Mesendoderm (in vitro differentiated cells): ENCODE data around the gene MEF2C.

Experiments used
- DNase-seq: peaks from one replicate; pipeline ENCODE4 v3.0.0; 2013
- H2AK5ac ChIP-seq: 2 replicates; pipeline ENCODE4 v1.6.1; 2013; ENCODE audit warnings: low read length, inconsistent platforms
- H2BK120ac ChIP-seq: 2 replicates; pipeline ENCODE4 v1.6.1; 2013; ENCODE audit warnings: low read depth, mild to moderate bottlenecking, low read length, moderate library complexity, mixed read lengths
- H2BK15ac ChIP-seq: replicated peaks from 2 replicates; pipeline ENCODE4 v1.6.1; 2013; ENCODE audit warnings: low read depth, mild to moderate bottlenecking, moderate library complexity
- H2BK5ac ChIP-seq: 2 replicates; pipeline ENCODE4 v1.6.1; 2013; ENCODE audit warnings: low read length, inconsistent platforms
- H3K18ac ChIP-seq: 2 replicates; pipeline ENCODE4 v1.6.1; 2013; ENCODE audit warnings: mild to moderate bottlenecking, low read length, mixed read lengths
- H3K23ac ChIP-seq: one replicate; pipeline ENCODE4 v1.6.1; 2013; ENCODE audit warnings: low read length
- H3K27ac ChIP-seq: 2 replicates; pipeline ENCODE4 v1.5.1; 2013; ENCODE audit warnings: low read depth, mild to moderate bottlenecking, inconsistent platforms, low read length, moderate library complexity
- H3K27me3 ChIP-seq: 2 replicates; pipeline ENCODE4 v1.6.1; 2013; ENCODE audit warnings: low read length, control low read depth, mild to moderate bottlenecking, inconsistent platforms; ENCODE audit not compliant: insufficient read depth, poor library complexity
- H3K36me3 ChIP-seq: 2 replicates; pipeline ENCODE4 v1.6.1; 2013; ENCODE audit warnings: low read length, inconsistent platforms; ENCODE audit not compliant: control insufficient read depth, insufficient read depth
- H3K4ac ChIP-seq: one replicate; pipeline ENCODE4 v1.6.1; 2013; ENCODE audit warnings: low read depth, mild to moderate bottlenecking, low read length, moderate library complexity
- H3K4me1 ChIP-seq: 2 replicates; pipeline ENCODE4 v1.6.1; 2013; ENCODE audit warnings: low read depth, low read length, inconsistent platforms; ENCODE audit not compliant: control insufficient read depth
- H3K4me2 ChIP-seq: 2 replicates; pipeline ENCODE4 v1.6.1; 2013; ENCODE audit warnings: low read length
- H3K4me3 ChIP-seq: 2 replicates; pipeline ENCODE4 v1.5.1; 2013; ENCODE audit warnings: mild to moderate bottlenecking, low read length
- H3K56ac ChIP-seq: one replicate; pipeline ENCODE4 v1.6.1; 2013; ENCODE audit warnings: low read length
- H3K79me1 ChIP-seq: 2 replicates; pipeline ENCODE4 v1.6.1; 2013; ENCODE audit warnings: low read length, inconsistent platforms
- H3K79me2 ChIP-seq: 2 replicates; pipeline ENCODE4 v1.6.1; 2013; ENCODE audit warnings: mild to moderate bottlenecking, low read length; ENCODE audit not compliant: control insufficient read depth, insufficient read depth
- H3K9ac ChIP-seq: 2 replicates; pipeline ENCODE4 v1.6.1; 2013; ENCODE audit warnings: low read length, inconsistent platforms
- H4K5ac ChIP-seq: one replicate; pipeline ENCODE4 v1.6.1; 2013; ENCODE audit warnings: low read length
- H4K8ac ChIP-seq: one replicate; pipeline ENCODE4 v1.6.1; 2013; ENCODE audit warnings: low read depth, mild to moderate bottlenecking, control low read depth, low read length, moderate library complexity
- WGBS: extraction: QIAGEN DNeasy Blood & Tissue Kit; methylation state at CpG from one replicate; pipeline ENCODE4 v1.1.7; 2013; ENCODE audit warnings: low lambda C conversion rate, missing lambda C conversion rate; ENCODE audit not compliant: insufficient coverage; ENCODE audit errors: extremely low coverage; 5-methylcytosine and 5-hydroxymethylcytosine counted together

MEF2C gene

DNA sequence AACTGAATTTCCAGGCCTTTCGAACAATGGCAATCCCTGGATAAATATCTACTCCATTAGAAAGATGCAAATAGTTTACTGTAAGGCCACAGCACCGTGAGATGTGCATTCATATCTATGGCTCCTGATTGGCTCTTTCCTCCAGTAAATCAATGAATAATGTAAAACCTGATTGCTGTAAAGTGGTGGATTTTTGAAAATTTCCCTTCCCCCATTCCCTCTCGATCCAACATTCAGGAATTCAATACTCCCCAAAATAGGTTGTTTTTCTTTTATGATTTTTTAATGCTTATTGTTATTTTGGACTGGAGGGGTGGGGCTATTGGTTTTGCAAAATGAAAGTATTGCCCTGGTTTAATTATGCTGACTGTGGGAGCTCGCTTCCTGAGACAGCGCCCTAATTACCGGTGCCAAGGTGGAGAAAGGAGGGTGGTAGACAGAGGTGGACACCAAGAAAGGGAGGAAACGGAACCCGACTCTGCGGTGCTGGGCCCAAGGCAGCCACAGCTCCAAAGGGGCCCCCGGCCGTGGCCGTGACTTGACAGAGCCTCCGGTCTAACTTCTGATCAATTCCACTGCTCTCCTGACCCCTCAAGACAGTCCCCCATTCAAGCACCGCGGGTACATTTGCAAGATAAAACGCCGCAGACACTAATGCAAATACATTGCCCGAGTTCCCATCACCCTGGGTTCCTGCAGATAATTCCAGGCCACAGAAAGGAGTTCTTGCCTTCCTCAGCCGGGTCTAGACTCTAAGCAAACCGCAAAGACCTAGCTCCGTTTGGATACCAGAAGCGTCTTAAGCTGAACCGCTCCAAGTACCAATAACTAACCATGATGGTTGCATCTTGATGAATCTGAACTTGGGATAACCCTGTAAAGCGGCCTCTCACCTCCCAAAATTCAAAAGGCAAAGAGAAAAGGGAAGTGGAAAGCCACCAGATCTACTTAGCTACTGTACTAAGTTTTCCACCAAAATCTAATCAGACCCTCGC, 211.2 kb downstream of the MEF2C start:
- Histone ChIP-seq H3K27me3 (peaks cover 38% of the 10 kb centered on the region), H3K4me3 (no peak overlapping the region), H3K4me2 (peak overlapping the region; percentile 11), H3K23ac (no peak overlapping the region), H3K18ac (no peak overlapping the region), H2AK5ac (no peak overlapping the region), H3K56ac (no peak overlapping the region), H3K4me1 (peaks cover 2% of the 10 kb centered on the region), H3K27ac (no peak overlapping the region), H3K36me3 (no peaks in the 10 kb centered on the region), H2BK5ac (no peak overlapping the region), H2BK120ac (no peak overlapping the region), H3K9ac (no peak overlapping the region), H4K8ac (no peak overlapping the region), H4K5ac (no peak overlapping the region), H2BK15ac (no peak overlapping the region), H3K79me2 (no peaks in the 10 kb centered on the region), H3K79me1 (no peaks in the 10 kb centered on the region), H3K4ac (no peak overlapping the region)
- peak; percentile 61 for DNase-seq
- WGBS = no CpG with 5 or more reads among the region's 25 CpGs

DNA sequence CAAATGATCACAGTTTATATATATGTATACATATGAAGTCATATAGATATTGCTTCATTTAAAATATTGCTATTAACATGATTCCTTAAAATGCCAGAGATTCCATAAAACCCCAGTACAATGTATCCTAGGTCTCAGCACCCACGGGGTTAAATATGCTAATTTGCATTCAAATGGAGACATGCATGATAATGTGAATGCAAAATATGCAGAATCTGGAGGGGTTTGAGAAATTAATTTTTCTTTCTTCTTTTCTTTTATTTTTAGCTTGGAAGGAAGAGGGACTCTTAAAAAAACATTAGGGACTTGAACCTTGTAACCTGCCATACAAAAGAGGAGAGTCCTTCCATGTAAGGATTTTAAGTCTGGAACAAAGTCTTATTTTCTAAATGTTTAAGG, 211.9 kb downstream of the MEF2C start:
- H3K27me3 ChIP-seq = peaks cover 40% of the 10 kb centered on the region
- no peak overlapping the region for H2BK120ac ChIP-seq
- no CpG with 5 or more reads among the region's 1 CpG for WGBS

GRCh38 chr5:88670461-88670860, 212.5 kb downstream of the MEF2C start:
- Histone ChIP-seq H2BK15ac (no peak overlapping the region), H3K79me2 (no peaks in the 10 kb centered on the region), H3K4me1 (peaks cover 2% of the 10 kb centered on the region), H3K18ac (no peak overlapping the region), H3K36me3 (no peaks in the 10 kb centered on the region), H3K23ac (no peak overlapping the region), H3K56ac (no peak overlapping the region), H3K9ac (no peak overlapping the region), H4K5ac (no peak overlapping the region), H3K4ac (no peak overlapping the region), H3K4me3 (no peak overlapping the region), H3K27ac (no peak overlapping the region), H2BK120ac (no peak overlapping the region), H4K8ac (no peak overlapping the region), H3K27me3 (peaks cover 46% of the 10 kb centered on the region), H2AK5ac (no peak overlapping the region), H3K4me2 (no peak overlapping the region), H2BK5ac (no peak overlapping the region), H3K79me1 (no peaks in the 10 kb centered on the region)
- no peak for DNase-seq
- no CpG with 5 or more reads among the region's 1 CpG for WGBS

More for the DNA sequence above, 211.9 kb downstream of the MEF2C start:
- no peak overlapping the region for H4K5ac ChIP-seq
- no peak overlapping the region for H2BK5ac ChIP-seq
- no peak for DNase-seq
- no peak overlapping the region for H4K8ac ChIP-seq
- no peaks in the 10 kb centered on the region for H3K79me1 ChIP-seq
- H3K4me2 ChIP-seq = no peak overlapping the region
- peaks cover 2% of the 10 kb centered on the region for H3K4me1 ChIP-seq
- no peak overlapping the region for H3K23ac ChIP-seq
- H2AK5ac ChIP-seq = no peak overlapping the region
- H3K9ac ChIP-seq = no peak overlapping the region
- H3K18ac ChIP-seq = no peak overlapping the region
- H3K4ac ChIP-seq = no peak overlapping the region
- H3K4me3 ChIP-seq = no peak overlapping the region
- no peak overlapping the region for H2BK15ac ChIP-seq
- H3K79me2 ChIP-seq = no peaks in the 10 kb centered on the region
- no peaks in the 10 kb centered on the region for H3K36me3 ChIP-seq
- no peak overlapping the region for H3K27ac ChIP-seq
- no peak overlapping the region for H3K56ac ChIP-seq

DNA sequence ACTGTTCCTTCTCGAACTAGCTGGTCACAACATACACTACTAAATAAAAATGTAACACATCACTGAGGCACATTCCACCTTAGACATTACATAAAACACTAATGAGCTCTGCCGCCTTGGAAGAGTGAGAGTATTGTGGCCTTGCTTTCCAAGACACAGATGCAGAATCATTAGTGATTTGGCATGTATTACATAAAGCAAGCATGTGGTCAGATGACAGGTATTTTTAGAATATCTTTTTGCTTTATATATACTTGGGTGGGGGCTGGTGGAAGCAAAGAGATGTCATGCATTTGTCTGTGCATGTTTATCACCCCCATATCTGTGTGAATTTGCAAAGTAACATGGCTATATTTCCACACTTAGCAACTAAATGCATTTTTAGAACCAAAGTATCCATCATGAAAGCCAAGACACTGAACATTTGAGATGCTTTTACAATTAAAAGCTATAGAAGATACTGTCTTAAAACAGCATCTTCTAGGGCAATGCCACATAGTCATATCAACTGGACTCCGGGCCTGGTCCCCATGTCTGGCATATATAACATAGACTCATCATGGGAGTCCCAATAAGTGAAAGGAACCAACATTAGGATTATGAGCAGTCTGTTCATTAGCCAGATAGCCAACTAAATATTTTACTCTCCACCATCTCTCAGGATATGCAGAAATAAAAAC, 213.5 kb downstream of the MEF2C start:
- no peak overlapping the region for H3K4me2 ChIP-seq
- H3K36me3 ChIP-seq = no peaks in the 10 kb centered on the region
- no peak overlapping the region for H3K18ac ChIP-seq
- no peak overlapping the region for H4K8ac ChIP-seq
- H3K9ac ChIP-seq = no peak overlapping the region
- no peak overlapping the region for H2BK120ac ChIP-seq
- H3K4me1 ChIP-seq = peaks cover 2% of the 10 kb centered on the region
- no peaks in the 10 kb centered on the region for H3K79me1 ChIP-seq
- DNase-seq = no peak
- H3K23ac ChIP-seq = no peak overlapping the region
- no peak overlapping the region for H4K5ac ChIP-seq
- H3K27ac ChIP-seq = no peak overlapping the region
- no peak overlapping the region for H2AK5ac ChIP-seq
- no peak overlapping the region for H2BK5ac ChIP-seq
- WGBS = no CpG with 5 or more reads among the region's 3 CpGs
- H3K56ac ChIP-seq = no peak overlapping the region
- H3K27me3 ChIP-seq = peaks cover 50% of the 10 kb centered on the region
- H3K79me2 ChIP-seq = no peaks in the 10 kb centered on the region
- H3K4me3 ChIP-seq = no peak overlapping the region
- H2BK15ac ChIP-seq = no peak overlapping the region
- no peak overlapping the region for H3K4ac ChIP-seq

- H2BK15ac ChIP-seq = no peak overlapping the region
- no peak overlapping the region for H3K4me2 ChIP-seq
- no peak overlapping the region for H3K23ac ChIP-seq
- H2BK5ac ChIP-seq = no peak overlapping the region
- no peak overlapping the region for H3K27ac ChIP-seq
- no peak overlapping the region for H2AK5ac ChIP-seq
- no peak overlapping the region for H3K4me3 ChIP-seq
- H3K4ac ChIP-seq = no peak overlapping the region
- DNase-seq = no peak
- no peak overlapping the region for H4K8ac ChIP-seq
- H2BK120ac ChIP-seq = no peak overlapping the region
- peaks cover 48% of the 10 kb centered on the region for H3K27me3 ChIP-seq
- no CpG with 5 or more reads among the region's 23 CpGs for WGBS
- no peak overlapping the region for H3K9ac ChIP-seq
- H3K56ac ChIP-seq = no peak overlapping the region
- H3K79me2 ChIP-seq = no peaks in the 10 kb centered on the region
- H3K36me3 ChIP-seq = no peaks in the 10 kb centered on the region
- H4K5ac ChIP-seq = no peak overlapping the region
- no peaks in the 10 kb centered on the region for H3K79me1 ChIP-seq
- H3K18ac ChIP-seq = no peak overlapping the region
- H3K4me1 ChIP-seq = peaks cover 2% of the 10 kb centered on the region
Observed at GRCh38 chr5:88667496-88668201, 215.3 kb downstream of the MEF2C start.
